Loucy (cell line): ENCODE measurements around the gene MAP1S.

ENCODE experiments used
- EZH2phosphoT487 ChIP-seq: fragments of 200-600 bp; IDR thresholded peaks from 2 replicates; pipeline ENCODE4 v1.6.1; 2018; ENCODE audit warnings: antibody characterized with exemption, mild to moderate bottlenecking, moderate library complexity, borderline replicate concordance
- TF ChIP-seq, protein P1 (sequence below): fragments of 200-600 bp; sonication (generic); conservative IDR thresholded peaks from 2 replicates; pipeline ENCODE4 v1.5.1; 2014; ENCODE audit warnings: mild to moderate bottlenecking, antibody characterized with exemption, low read length

- TF ChIP-seq, protein P1, sequence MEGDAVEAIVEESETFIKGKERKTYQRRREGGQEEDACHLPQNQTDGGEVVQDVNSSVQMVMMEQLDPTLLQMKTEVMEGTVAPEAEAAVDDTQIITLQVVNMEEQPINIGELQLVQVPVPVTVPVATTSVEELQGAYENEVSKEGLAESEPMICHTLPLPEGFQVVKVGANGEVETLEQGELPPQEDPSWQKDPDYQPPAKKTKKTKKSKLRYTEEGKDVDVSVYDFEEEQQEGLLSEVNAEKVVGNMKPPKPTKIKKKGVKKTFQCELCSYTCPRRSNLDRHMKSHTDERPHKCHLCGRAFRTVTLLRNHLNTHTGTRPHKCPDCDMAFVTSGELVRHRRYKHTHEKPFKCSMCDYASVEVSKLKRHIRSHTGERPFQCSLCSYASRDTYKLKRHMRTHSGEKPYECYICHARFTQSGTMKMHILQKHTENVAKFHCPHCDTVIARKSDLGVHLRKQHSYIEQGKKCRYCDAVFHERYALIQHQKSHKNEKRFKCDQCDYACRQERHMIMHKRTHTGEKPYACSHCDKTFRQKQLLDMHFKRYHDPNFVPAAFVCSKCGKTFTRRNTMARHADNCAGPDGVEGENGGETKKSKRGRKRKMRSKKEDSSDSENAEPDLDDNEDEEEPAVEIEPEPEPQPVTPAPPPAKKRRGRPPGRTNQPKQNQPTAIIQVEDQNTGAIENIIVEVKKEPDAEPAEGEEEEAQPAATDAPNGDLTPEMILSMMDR: no peak
- TF ChIP-seq EZH2phosphoT487: no peak
These were observed 32.0 kb upstream of the MAP1S start for GRCh38 chr19:17687141-17687856.
